ENCODE results near the gene LIM2. TPM values are rescaled to one million over a fixed set of nuclear protein-coding genes. Genes with fewer than 3 reads are reported as not detected.

The LIM2 gene, protein sequence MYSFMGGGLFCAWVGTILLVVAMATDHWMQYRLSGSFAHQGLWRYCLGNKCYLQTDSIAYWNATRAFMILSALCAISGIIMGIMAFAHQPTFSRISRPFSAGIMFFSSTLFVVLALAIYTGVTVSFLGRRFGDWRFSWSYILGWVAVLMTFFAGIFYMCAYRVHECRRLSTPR
- polyA plus RNA-seq (2012; ENCODE audit: insufficient read depth, insufficient read length, low read depth): not detected

DNA sequence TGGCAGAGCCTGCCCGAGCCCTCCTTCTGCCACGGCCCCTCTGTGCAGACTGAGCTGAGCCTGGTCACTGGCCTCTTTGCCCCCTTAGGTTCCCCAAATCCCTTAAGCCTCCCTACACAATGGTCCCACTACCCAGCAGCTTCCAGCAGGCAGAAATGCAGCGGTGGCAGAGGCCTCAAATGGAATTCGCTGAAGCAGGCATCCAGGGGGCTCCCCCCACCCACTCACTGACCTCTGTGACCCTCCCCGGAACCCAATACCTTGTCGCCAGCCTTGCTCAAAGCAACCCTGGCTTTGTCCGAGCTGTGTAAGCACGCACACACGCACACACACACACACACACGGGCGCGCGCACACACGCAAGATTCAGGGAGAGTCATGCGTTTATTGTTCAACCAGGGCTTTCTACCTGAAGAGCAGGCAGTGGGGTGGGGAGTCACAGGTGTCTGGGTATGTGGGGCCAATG, at the start of gene LIM2:
TSS of gene LIM2 (minus strand) at position 51 of the 466 bp plus-strand sequence. CDS start 531 bp downstream, outside the sequence.
- no peaks in the 10 kb centered on the region for H3K4me1 ChIP-seq
- TF ChIP-seq, protein P1, sequence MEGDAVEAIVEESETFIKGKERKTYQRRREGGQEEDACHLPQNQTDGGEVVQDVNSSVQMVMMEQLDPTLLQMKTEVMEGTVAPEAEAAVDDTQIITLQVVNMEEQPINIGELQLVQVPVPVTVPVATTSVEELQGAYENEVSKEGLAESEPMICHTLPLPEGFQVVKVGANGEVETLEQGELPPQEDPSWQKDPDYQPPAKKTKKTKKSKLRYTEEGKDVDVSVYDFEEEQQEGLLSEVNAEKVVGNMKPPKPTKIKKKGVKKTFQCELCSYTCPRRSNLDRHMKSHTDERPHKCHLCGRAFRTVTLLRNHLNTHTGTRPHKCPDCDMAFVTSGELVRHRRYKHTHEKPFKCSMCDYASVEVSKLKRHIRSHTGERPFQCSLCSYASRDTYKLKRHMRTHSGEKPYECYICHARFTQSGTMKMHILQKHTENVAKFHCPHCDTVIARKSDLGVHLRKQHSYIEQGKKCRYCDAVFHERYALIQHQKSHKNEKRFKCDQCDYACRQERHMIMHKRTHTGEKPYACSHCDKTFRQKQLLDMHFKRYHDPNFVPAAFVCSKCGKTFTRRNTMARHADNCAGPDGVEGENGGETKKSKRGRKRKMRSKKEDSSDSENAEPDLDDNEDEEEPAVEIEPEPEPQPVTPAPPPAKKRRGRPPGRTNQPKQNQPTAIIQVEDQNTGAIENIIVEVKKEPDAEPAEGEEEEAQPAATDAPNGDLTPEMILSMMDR (IDR thresholded peaks at IDR 0.05; ENCODE audit: low read depth, low read length): no peak
- H3K9me3 ChIP-seq: no peaks in the 10 kb centered on the region
- H3K27me3 ChIP-seq: no peaks in the 10 kb centered on the region
- no peak for DNase-seq
- no peaks in the 10 kb centered on the region for H3K36me3 ChIP-seq
- no peak within 1 kb of the TSS for H3K4me3 ChIP-seq (ENCODE audit: low read depth, low read length)

DNA sequence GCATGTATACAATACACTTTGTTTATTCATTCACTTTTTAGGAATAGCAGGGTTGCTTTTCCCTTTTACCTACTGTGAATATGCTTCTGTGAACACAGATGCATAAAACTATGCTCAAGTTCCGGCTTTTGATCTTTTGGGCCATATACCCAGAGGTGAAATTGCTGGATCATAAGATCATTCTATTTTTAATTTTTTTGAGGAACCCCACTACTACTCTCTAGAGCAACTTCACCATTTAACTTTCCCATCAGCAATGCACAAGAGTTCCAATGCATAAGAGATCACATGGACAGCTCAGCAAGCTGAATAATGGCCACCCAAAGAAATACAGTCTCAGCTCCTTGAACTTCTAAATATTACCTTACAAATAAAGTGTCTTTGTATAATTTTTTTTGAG, 46.7 kb upstream of the LIM2 start:
- DNase-seq: no peak
- Histone ChIP-seq H3K4me1 (no peaks in the 10 kb centered on the region), H3K36me3 (no peaks in the 10 kb centered on the region), H3K4me3 (ENCODE audit: low read depth, low read length) (no peak overlapping the region), H3K9me3 (no peaks in the 10 kb centered on the region), H3K27me3 (peaks cover 26% of the 10 kb centered on the region)
- TF ChIP-seq, protein P1 (IDR thresholded peaks at IDR 0.05; ENCODE audit: low read depth, low read length): no peak

DNA sequence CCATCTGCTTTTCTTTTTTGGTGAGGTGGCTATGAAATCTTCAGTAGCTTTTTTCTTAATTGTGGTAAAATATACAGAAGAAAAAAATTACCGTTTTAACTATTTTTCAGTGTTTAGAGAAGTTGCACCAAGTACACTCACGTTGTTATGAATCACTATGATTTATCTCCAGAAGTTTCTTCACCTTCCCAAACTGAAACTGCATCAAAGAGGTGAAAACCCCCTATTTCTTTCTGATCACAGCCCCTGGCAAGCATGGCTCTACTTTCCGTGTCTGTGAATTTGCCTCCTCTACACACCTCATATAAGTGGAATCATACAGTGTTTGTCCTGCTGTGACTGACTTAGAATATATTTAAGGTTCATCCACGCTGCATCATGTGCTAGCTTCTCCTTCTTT, 45.3 kb upstream of the LIM2 start:
- Histone ChIP-seq H3K4me3 (ENCODE audit: low read depth, low read length) (no peak overlapping the region), H3K36me3 (no peaks in the 10 kb centered on the region)
- DNase-seq: no peak

DNA sequence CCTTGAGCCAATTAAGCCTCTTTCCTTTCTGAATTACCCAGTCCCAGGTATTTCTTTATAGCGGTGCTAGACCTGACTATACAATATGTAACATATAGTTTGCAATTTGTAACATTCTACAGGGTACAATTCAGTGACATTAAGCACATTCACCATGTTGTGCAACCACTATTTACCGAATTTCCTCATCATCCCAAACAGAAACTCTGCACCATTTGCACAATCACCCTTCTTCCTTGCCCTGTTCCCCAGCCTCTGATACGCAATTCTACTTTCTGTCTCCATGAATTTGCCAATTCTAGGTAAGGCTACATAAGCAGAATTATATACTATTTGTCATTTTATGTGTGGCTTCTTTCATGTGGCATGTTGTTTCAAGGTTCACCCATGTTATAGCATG, 43.4 kb upstream of the LIM2 start:
- TF ChIP-seq, protein P1 (IDR thresholded peaks at IDR 0.05; ENCODE audit: low read depth, low read length): no peak
- no peaks in the 10 kb centered on the region for H3K9me3 ChIP-seq
- no peak overlapping the region for H3K4me3 ChIP-seq (ENCODE audit: low read depth, low read length)
- H3K36me3 ChIP-seq: no peaks in the 10 kb centered on the region
- H3K27me3 ChIP-seq: peaks cover 31% of the 10 kb centered on the region
- DNase-seq: no peak
- no peaks in the 10 kb centered on the region for H3K4me1 ChIP-seq

More for the DNA sequence above, 45.3 kb upstream of the LIM2 start:
- TF ChIP-seq, protein P1 (IDR thresholded peaks at IDR 0.05; ENCODE audit: low read depth, low read length): no peak
- no peaks in the 10 kb centered on the region for H3K4me1 ChIP-seq
- H3K9me3 ChIP-seq: no peaks in the 10 kb centered on the region
- H3K27me3 ChIP-seq: peaks cover 36% of the 10 kb centered on the region

DNA sequence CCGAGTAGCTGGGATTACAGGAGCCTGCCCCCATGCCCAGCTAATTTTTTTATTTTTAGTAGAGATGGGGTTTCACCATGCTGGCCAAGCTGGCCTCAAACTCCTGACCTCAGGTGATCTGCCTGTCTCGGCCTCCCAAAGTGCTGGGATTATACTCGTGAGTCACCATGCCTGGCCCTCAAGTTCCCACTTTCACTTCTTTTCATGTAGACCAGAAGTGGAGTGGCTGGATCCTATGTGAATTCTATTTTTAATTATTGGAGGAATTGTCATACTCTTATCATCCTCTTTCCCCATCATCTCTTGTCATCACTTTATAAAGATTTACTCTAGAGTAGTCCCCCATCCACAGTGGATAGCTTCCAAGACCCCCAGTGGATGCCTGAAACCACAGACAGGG, 42.4 kb upstream of the LIM2 start:
- no peak for DNase-seq
- no peak overlapping the region for H3K4me3 ChIP-seq (ENCODE audit: low read depth, low read length)
- peaks cover 30% of the 10 kb centered on the region for H3K27me3 ChIP-seq
- no peaks in the 10 kb centered on the region for H3K36me3 ChIP-seq
- no peaks in the 10 kb centered on the region for H3K4me1 ChIP-seq
- H3K9me3 ChIP-seq: no peaks in the 10 kb centered on the region
- TF ChIP-seq, protein P1 (IDR thresholded peaks at IDR 0.05; ENCODE audit: low read depth, low read length): no peak

DNA sequence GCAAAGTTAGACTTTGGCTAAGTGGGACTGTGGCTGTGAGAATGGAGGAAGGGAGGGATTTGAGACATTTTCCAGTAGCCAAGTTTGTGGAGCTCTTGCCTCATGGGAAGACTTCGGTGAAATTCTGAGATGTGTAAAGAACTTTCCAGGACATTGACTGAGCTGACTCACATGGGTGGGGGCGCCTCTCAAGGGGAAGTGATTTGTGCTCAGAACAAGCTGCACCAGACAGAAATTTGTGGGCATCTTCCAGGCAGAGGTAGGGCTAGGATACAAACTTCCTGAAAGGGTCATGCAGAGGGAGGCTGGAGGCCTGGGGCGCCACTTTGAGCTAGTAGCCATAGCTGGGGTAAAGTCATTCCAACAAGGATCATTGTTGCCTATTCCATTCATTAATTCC, 39.4 kb upstream of the LIM2 start:
- Histone ChIP-seq H3K9me3 (no peaks in the 10 kb centered on the region), H3K4me3 (ENCODE audit: low read depth, low read length) (no peak overlapping the region), H3K36me3 (no peaks in the 10 kb centered on the region), H3K27me3 (peaks cover 19% of the 10 kb centered on the region), H3K4me1 (no peaks in the 10 kb centered on the region)
- no peak for DNase-seq
- TF ChIP-seq, protein P1 (IDR thresholded peaks at IDR 0.05; ENCODE audit: low read depth, low read length): no peak
